ENCODE measurements around the gene NFKB2.

DNA sequence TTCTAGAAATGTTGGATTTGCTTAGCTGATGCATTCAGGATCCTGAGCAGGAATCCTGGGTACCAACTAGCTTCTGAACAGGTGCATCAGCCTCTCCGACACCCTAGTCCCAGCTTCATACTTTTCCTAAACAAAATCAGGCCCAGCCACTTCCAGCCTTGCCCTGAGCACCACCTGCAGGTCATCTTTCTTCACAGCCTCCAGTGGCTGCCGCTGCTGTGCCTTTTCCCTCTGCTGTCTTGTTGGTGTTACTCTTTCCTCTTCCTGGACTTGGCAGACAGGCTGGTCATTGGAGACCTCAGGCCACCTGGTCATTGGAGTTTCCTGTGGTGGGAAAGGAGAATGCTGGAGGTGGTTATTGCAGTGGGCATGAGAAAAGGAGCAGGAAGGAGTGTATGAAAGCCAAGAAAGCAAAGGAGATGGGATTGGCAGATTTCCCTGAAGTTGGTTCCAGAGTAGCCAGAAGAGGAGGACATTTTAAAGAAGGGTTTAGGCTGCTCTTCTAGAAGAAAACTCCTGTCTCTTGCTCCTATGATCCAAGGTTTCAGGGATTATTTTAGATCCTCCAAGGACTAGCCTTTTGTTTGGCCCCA lies 48.2 kb upstream of the NFKB2 start:
- TF ChIP-seq POLR2AphosphoS5 (IDR thresholded peaks at IDR 0.05): no peak
- no peak for TF ChIP-seq POLR2A (IDR thresholded peaks at IDR 0.05)

Data from spleen (tissue), 3 donors.